LoVo (cell line): Measurements from ENCODE around the gene BSN.
A peak's percentile ranks its signal among the peaks of the same experiment; 100 is the strongest.
"Not testable (repeated sequence)": the region's sequence is repeated elsewhere in the genome, so short reads cannot be mapped to it uniquely, and the experiment has no call there.

Source experiments
- DNase-seq: peaks from one replicate; pipeline ENCODE4 v3.0.0-alpha.2; 2016; ENCODE audit warnings: low spot score

Gene BSN

GRCh38 chr3:49673715-49674496 is 119.6 kb downstream of the BSN start, which contains the start of gene APEH:
APEH (plus strand) TSS chr3:49674351; CDS start chr3:49674402, 51 bp downstream.
- DNase-seq = peak; percentile 98

DNA sequence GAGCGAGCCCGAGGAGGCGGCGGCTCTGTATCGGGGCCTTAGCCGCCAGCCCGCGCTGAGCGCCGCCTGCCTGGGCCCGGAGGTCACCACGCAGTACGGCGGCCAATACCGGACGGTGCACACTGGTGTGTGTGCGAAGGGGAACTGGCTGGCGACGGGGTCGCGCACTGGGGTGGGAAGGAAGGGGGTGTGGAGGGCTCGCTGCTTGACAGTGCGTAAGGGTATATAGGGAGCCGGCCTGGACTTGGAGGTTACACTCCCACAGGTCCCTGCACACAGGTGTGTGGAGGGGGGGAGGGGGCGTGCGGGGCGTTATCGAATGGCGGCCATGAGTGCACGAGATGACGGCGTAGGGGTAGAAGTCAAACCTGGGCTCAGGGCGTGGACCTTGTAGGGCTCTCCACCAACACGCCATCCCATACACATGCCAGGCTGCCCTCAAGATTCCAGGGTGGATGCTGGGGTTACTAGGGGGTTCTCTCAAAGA is 120.3 kb downstream of the BSN start:
- no peak for DNase-seq

DNA sequence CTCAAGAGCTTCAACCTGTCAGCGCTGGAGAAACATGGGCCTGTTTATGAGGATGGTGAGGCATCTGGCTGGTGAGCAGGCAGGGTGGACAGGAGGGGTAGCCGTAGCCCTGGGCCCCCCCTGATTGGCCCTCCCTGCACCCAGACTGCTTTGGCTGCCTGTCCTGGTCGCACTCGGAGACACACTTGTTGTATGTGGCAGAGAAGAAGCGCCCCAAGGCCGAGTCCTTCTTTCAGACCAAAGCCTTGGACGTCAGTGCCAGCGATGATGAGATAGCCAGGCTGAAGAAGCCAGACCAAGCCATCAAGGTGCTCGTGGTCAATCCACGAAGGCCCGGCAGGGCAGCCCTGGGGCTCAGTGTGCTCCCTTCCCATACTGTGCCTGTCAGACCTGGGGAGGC is 121.6 kb downstream of the BSN start:
- DNase-seq = no peak

- no peak for DNase-seq
These were observed 126.4 kb downstream of the BSN start for GRCh38 chr3:49680493-49681231.

- DNase-seq = no peak
These were observed 126.9 kb downstream of the BSN start for GRCh38 chr3:49681232-49681522.

DNA sequence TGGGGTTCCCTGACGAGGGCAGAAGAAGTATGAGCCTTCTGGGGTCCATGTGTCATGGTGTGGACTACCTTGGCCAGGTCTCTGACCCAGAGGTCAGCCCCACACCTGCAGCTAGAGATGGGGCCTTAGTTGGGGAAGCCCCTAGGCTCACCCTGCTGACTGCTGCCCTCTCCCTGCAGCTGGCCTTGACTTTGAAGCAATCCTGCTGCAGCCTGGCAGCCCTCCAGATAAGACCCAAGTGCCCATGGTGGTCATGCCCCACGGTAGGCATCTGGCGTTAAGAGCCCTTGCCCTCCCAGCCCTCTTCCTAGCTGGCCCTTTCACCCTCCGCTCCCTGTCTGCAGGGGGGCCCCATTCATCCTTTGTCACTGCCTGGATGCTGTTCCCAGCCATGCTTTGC is 127.3 kb downstream of the BSN start:
- no peak for DNase-seq

DNA sequence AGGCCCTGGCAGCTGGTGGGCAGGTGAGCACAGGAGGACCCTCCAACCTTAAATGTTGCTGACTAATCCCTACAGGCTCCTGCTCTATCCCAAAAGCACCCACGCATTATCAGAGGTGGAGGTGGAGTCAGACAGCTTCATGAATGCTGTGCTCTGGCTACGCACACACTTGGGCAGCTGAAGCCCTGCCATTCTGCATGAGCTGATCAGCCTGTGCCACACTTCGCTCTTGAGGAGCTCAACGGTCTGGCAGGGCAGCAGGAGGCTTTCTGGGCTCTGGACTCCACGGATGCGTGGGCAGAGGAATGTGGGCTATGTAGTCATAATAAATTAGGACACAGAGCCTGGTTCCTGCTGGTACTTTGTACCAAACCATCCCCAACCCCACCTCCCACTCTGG is 128.9 kb downstream of the BSN start:
- no peak for DNase-seq

DNA sequence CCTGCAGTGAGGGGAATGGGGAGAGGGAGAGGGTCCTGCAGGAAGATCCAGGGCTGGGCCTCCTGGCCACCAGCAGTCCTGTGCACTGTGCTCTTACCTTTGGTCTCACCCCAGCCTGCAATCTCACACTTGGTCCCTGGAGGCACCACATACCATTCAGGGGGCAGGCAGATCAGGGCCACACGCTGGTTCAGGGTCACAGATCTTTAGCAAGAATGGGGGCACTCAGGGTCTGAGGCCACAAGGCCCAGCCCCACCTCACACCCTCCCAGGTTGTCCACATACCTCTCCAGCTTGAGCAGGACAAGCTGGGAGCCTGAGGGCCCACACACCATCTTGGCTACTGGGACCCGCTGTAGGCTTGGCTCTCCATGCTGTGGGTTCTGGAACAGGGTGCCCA is 130.2 kb downstream of the BSN start:
- not testable (repeated sequence) for DNase-seq

- not testable (repeated sequence) for DNase-seq
These were observed 130.8 kb downstream of the BSN start for GRCh38 chr3:49685103-49685502.

DNA sequence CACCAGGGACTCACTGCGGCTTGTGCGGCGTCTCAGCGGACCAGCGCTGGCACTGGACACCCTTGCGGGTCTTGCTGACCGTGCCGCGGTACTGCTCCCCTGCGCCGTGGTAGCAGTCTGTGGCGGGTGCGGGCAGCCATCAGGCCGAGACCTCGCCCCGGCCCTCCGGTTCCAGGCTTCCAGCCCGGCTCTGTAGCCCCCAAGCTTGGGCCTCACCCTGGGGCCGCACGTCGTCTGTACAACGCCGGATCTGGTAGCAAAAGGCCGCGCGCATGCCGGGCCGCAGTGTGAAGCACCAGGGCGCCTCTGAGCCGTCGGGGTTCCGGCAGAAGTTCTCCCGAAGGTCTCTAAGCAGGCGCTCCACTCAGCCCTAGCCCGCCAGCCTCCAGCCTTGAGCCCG is 131.6 kb downstream of the BSN start:
- not testable (repeated sequence) for DNase-seq

GRCh38 chr3:49686346-49686745 is 132.1 kb downstream of the BSN start:
- DNase-seq = not testable (repeated sequence)

DNA sequence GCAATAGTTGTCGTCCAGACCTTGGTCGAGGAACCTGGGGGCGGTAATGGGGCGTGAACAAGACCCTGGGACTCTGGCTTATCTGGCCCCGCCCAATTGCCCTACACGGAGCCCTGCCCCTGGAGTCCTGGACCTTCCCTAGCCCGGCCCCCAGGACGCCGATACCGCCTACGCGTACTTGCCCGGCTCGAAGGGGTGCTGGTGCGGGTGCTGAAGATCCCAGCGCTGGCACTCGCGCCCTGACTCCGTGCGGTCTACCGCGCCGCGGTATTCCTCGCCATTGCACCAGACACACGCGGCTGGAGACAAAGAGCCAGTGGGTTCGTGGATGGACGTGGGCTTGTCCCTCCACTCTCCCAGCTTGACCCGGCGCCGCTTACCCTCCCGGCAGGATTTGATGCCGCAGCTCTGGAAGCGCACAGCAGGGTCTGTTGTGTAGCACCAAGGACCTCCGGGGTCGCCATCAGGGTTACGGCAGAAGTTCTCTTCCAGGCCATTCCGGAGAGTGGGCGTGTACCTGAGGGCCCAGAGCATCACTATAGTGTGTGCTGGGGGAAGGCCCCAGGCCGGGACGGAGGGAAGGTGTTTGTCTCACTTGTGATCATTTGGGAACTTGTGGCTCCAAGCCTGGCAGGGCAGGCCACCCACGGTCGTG is 132.6 kb downstream of the BSN start:
- peak; percentile 17 for DNase-seq

GRCh38 chr3:49687424-49687795 is 133.1 kb downstream of the BSN start:
- not testable (repeated sequence) for DNase-seq

DNA sequence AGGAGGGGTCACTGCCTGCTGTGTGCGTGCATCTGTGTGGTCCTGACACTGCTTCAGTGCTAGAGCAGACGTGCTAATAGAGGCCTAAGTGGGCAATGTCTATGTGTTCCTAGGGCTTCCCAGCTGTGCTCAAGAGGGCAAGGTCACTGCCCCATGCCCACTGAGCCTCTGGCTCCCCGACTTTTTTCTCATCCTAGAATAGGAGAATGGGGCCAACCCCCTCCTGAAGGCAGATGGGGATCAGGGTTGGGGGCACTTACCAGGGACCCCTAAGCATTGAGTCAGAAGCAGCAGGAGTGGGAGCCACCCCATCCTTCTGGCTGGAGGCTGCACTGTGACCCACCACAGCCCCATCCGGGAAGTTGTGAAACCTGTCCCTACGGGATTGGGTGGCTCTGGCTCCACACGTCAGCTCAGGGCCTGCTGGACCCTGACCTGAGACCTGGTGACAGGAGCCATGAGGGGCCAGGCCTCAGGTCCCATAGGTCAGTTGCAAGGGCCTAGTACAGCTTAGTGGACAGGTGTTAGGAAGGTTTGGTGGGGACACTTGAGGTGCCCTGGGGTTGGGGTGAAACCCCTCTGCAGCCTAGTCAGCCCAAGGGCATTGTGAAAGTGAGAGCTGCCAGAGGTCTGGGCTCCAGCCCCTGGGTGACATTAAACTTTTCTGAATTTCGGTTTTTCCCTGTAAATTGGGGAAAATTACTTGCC is 134.2 kb downstream of the BSN start:
- DNase-seq = not testable (repeated sequence)

GRCh38 chr3:49689046-49689907 is 135.0 kb downstream of the BSN start, which contains the start of the genes MST1 and RNF123:
MST1 (minus strand) TSS chr3:49689474; CDS start chr3:49688691, 783 bp downstream.
RNF123 (plus strand) TSS chr3:49689557; CDS start chr3:49691166, 1,609 bp downstream.
- peak; percentile 90 for DNase-seq

DNA sequence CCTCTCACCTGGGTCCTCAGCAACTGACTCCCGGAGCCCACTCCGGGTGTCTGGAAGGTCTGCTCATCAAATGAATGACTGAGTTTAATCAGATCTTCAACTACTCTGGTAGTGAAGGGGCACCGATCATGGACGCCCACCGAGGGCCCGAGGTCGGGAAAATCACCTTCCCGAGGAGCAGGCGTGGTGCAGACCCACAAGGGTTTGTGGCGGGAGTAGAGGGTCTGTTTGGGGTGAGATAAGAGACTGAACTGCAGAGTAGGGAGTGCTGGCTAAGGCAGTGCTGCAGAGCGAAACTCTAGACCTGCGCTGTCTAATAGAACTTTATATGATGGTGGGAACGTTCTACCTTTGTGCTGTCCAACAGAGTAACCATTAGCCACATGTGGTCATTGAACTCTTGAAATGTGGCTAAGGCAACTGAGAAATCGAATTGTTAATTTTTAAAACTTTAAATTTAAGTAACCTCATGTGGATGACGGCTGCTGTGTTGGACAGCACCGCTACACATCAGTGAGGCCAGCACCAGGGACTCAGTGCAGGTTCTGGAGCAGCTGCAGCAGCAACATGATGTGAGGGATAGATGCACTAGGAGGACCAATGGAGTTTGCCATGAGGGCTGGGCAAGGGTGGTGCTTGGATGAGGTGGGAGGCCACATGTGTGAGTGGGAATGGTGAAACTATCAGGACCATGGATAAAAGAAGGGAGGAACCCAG is 135.8 kb downstream of the BSN start:
- not testable (repeated sequence) for DNase-seq

- DNase-seq = not testable (repeated sequence)
These were observed 136.6 kb downstream of the BSN start for GRCh38 chr3:49690856-49691255.

DNA sequence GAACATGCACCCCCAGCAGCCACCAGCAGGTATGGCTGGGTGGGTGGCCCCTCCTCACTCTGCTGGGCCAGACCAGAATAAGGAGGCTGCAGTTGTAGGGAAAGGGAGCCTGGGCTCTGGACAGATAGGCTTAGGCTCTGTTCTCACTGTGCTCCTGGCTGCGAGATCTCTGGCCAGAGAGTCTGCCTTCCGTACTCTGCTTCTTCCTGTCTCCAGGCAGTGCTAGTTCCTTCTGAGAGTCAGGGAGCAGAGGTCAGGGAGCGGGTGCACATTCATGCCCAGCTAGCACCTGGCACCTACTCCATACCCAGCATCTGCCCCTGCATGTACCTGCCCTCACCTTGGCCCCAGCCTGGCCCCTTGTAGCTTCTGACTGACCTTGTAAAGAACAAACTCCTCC is 137.2 kb downstream of the BSN start:
- not testable (repeated sequence) for DNase-seq

DNA sequence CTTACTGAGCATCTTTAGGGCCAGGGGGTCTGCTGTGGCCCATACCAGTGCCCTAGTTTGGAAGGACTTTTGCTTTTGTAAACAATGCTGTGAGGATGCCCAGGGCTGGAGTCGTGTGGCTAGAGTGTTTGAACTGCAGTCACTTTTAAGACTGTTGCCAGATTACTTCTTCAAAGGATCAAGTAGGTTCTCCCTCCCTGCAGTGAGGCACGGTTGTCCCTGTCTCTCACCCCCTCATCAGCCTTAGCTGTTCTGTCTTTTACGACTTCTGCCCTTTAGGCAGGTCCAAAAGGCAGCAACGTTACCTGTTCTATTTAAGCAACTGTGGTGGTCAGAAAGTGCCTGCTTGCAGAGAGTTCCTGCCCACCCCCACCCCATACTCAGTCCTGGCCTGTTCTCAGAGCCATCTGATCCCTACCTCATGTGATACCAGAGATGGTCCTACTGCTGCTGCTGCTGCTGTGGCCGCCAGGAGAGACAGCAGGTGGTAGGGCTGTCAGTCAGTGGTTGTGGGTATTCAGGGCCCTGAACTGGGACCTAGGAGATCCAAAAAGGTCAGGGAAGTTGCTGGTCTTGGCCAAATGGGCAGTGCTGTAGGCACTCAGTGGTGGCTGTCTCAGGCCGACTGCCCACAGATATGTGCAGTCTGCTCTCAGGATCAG is 140.3 kb downstream of the BSN start:
- DNase-seq = not testable (repeated sequence)
